T-helper 9 cell (primary cell): ENCODE results near the gene MTG1.
"Not testable (repeated sequence)": the region's sequence is repeated elsewhere in the genome, so short reads cannot be mapped to it uniquely, and the experiment has no call there.

Experiments used
- DNase-seq: peaks from one replicate; pipeline ENCODE4 v3.0.0-alpha.2; 2020

MTG1 gene

GRCh38 chr10:133431888-133432613 lies 38.1 kb downstream of the MTG1 start:
- DNase-seq, result not testable (repeated sequence)

GRCh38 chr10:133432789-133433188 lies 38.8 kb downstream of the MTG1 start:
- not testable (repeated sequence) for DNase-seq

GRCh38 chr10:133438711-133439273 lies 44.8 kb downstream of the MTG1 start:
- no peak for DNase-seq

- no peak for DNase-seq
Observed at GRCh38 chr10:133439517-133440461, 45.8 kb downstream of the MTG1 start.

GRCh38 chr10:133440633-133441285 lies 46.8 kb downstream of the MTG1 start:
- DNase-seq, result no peak

GRCh38 chr10:133441356-133441755 lies 47.4 kb downstream of the MTG1 start:
- not testable (repeated sequence) for DNase-seq

- no peak for DNase-seq
Observed at GRCh38 chr10:133441780-133442179, 47.8 kb downstream of the MTG1 start.

GRCh38 chr10:133442191-133442966 lies 48.4 kb downstream of the MTG1 start:
- DNase-seq, result no peak

GRCh38 chr10:133442967-133443924 lies 49.3 kb downstream of the MTG1 start:
- DNase-seq, result no peak

GRCh38 chr10:133444342-133445267 lies 50.6 kb downstream of the MTG1 start:
- no peak for DNase-seq

- no peak for DNase-seq
Observed at GRCh38 chr10:133445268-133445732, 51.3 kb downstream of the MTG1 start.

- no peak for DNase-seq
Observed at GRCh38 chr10:133445751-133446708, 52.1 kb downstream of the MTG1 start.

GRCh38 chr10:133446979-133447378 lies 53.0 kb downstream of the MTG1 start:
- DNase-seq, result no peak

- DNase-seq, result no peak
Observed at GRCh38 chr10:133448120-133448519, 54.2 kb downstream of the MTG1 start.

- no peak for DNase-seq
Observed at GRCh38 chr10:133451346-133451745, 57.4 kb downstream of the MTG1 start.

GRCh38 chr10:133452453-133452852 lies 58.5 kb downstream of the MTG1 start:
- no peak for DNase-seq

- DNase-seq, result no peak
Observed at GRCh38 chr10:133453516-133454203, 59.7 kb downstream of the MTG1 start, which contains the start of gene SCART1. Gene SCART1 (plus strand): TSS chr10:133453945. CDS start chr10:133453998, 53 bp downstream.
